PFSK-1 (cell line): ENCODE results near the gene NCAM1. TPM values are rescaled to one million over a fixed set of nuclear protein-coding genes. Genes with fewer than 3 reads are reported as not detected.

Experiments
- FOXP2 ChIP-seq: optimal IDR thresholded peaks from 2 replicates; pipeline ENCODE3; 2011; ENCODE audit warnings: borderline replicate concordance, control low read depth, inconsistent platforms; ENCODE audit not compliant: insufficient read depth; ENCODE audit errors: extremely low read length, extremely low read depth
- POLR2AphosphoS5 ChIP-seq: IDR thresholded peaks from 2 replicates; pipeline ENCODE4 v1.6.1; 2012; ENCODE audit warnings: low read depth, mild to moderate bottlenecking, control low read depth, low read length, moderate library complexity
- REST ChIP-seq, 2 experiments: IDR thresholded peaks; 2 replicates each; pipeline versions ENCODE4 v1.6.1 to v1.8.0; 2011 to 2012; ENCODE audit warnings: low read depth in 2 of 2, low read length in 2 of 2, control low read depth in 1 of 2, inconsistent platforms in 1 of 2, mild to moderate bottlenecking in 1 of 2, moderate library complexity in 1 of 2; ENCODE audit not compliant: insufficient read depth in 1 of 2
- SIN3A ChIP-seq: IDR thresholded peaks from 2 replicates; pipeline ENCODE4 v1.6.1; 2012; ENCODE audit warnings: mild to moderate bottlenecking, low read length, moderate library complexity, borderline replicate concordance; ENCODE audit not compliant: insufficient read depth
- TAF1 ChIP-seq: IDR thresholded peaks from 2 replicates; pipeline ENCODE4 v1.6.1; 2012; ENCODE audit warnings: low read length, control low read depth, borderline replicate concordance; ENCODE audit not compliant: insufficient read depth
- polyA plus RNA-seq: library from polyadenylated mRNA; unstranded; fragments of >200 nt; gene quantifications from one replicate; pipeline ENCODE4 v1.2.1, GENCODE V29; 2012; ENCODE audit warnings: low read depth, missing spikeins; ENCODE audit not compliant: insufficient read length

The NCAM1 gene
- not detected for polyA plus RNA-seq

DNA sequence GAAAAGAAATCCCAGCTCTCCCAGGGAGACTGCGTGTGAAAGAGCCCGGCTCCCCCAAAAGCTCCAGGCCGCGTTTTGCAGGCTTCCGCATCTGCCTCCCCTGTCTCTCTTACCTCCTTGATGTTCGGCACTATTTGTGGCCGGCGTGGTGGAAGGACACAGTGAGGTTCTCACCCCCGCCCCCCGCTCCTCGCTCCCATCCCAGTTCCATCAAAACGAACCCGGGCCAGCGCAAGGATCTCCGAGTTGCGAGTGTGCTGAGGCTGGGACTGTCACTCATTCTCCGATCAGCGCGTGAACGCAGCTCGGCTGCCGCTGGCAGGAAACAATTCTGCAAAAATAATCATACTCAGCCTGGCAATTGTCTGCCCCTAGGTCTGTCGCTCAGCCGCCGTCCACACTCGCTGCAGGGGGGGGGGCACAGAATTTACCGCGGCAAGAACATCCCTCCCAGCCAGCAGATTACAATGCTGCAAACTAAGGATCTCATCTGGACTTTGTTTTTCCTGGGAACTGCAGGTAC, at the start of gene NCAM1:
TSS of gene NCAM1 (plus strand) at position 275 of the 523 bp plus-strand sequence.
- TF ChIP-seq FOXP2: no peak
- TF ChIP-seq TAF1: no peak
- no peak for TF ChIP-seq SIN3A
- TF ChIP-seq POLR2AphosphoS5: no peak
- TF ChIP-seq REST (IDR thresholded peaks at IDR 0.05; ENCODE audit: insufficient read depth in 1 of 2, low read depth in 2 of 2, low read length in 2 of 2): no peak

DNA sequence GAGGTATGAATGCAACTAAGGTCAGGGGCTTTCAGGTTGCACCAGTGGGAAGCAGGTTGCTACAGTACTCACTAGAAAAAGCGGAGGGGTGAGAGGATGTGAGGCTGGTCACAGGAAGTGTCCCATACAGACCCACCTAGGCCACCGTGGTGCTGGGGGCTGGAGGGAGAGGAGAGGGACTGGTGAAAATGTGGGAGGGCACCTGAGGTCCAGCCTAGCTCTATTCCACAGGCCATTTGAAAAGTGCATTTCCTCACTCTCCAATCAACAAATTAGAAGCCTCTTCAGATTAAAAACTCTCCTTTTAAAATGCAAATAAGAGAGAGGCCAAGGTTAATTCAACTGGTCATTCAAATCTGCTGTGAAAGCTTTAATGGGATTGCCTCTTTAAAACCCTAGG, 38.6 kb upstream of the NCAM1 start:
- no peak for TF ChIP-seq POLR2AphosphoS5
- no peak for TF ChIP-seq SIN3A
- no peak for TF ChIP-seq FOXP2
- TF ChIP-seq REST (IDR thresholded peaks at IDR 0.05; ENCODE audit: insufficient read depth in 1 of 2, low read depth in 2 of 2, low read length in 2 of 2): no peak
- no peak for TF ChIP-seq TAF1

GRCh38 chr11:112925516-112926310, 35.5 kb upstream of the NCAM1 start:
- TF ChIP-seq SIN3A: no peak

DNA sequence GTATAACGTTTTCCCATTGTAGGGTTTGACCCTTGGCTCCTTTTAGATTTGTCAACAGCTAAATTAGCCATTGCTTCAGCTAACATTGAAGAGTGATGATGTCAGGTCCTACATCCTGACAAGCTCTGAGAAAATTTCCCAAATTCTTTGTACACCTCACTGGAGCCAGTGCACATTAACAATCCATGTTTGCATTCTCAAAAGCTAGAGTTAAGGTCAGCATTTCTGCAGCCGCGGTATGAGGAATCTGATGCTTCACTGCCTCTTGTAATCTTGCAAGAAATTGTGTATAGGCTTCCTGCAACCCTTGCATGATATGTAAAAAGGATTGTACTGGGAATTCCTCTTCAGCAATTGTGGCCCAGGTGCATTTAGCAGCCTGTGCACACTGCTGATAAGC, 33.1 kb upstream of the NCAM1 start:
- TF ChIP-seq TAF1 (no peak), FOXP2 (no peak), SIN3A (no peak), POLR2AphosphoS5 (no peak), REST (IDR thresholded peaks at IDR 0.05; ENCODE audit: insufficient read depth in 1 of 2, low read depth in 2 of 2, low read length in 2 of 2) (no peak)

GRCh38 chr11:112929432-112929831, 31.8 kb upstream of the NCAM1 start:
- no peak for TF ChIP-seq SIN3A
- no peak for TF ChIP-seq FOXP2
- TF ChIP-seq POLR2AphosphoS5: no peak
- TF ChIP-seq REST (IDR thresholded peaks at IDR 0.05; ENCODE audit: insufficient read depth in 1 of 2, low read depth in 2 of 2, low read length in 2 of 2): no peak
- no peak for TF ChIP-seq TAF1
